Adipocyte (in vitro differentiated cells): ENCODE data around the gene COPG2.
A peak's percentile ranks its signal among the peaks of the same experiment; 100 is the strongest.

Experiments used
- DNase-seq: peaks from one replicate; pipeline ENCODE4 v3.0.0-alpha.2; 2015; ENCODE audit warnings: low read depth
- H3K27me3 ChIP-seq: replicated peaks from 2 replicates; pipeline ENCODE4 v1.7.0; 2013; ENCODE audit warnings: mild to moderate bottlenecking, low read length, moderate library complexity; ENCODE audit not compliant: control insufficient read depth, insufficient read depth
- H3K36me3 ChIP-seq: 2 replicates; pipeline ENCODE4 v1.7.0; 2013; ENCODE audit warnings: low read length, mild to moderate bottlenecking, moderate library complexity; ENCODE audit not compliant: control insufficient read depth, insufficient read depth, severe bottlenecking
- H3K4me1 ChIP-seq: 2 replicates; pipeline ENCODE4 v1.7.0; 2013; ENCODE audit warnings: mild to moderate bottlenecking, low read length, moderate library complexity; ENCODE audit not compliant: control insufficient read depth, insufficient read depth
- H3K4me3 ChIP-seq: 2 replicates; pipeline ENCODE4 v1.7.0; 2013; ENCODE audit warnings: mild to moderate bottlenecking, low read length, moderate library complexity
- H3K9ac ChIP-seq: 2 replicates; pipeline ENCODE4 v1.7.0; 2013; ENCODE audit warnings: mild to moderate bottlenecking, low read length, moderate library complexity
- H3K9me3 ChIP-seq: 2 replicates; pipeline ENCODE4 v1.7.0; 2013; ENCODE audit warnings: mild to moderate bottlenecking, low read length, moderate library complexity; ENCODE audit not compliant: control insufficient read depth

The COPG2 gene

GRCh38 chr7:130683026-130683425 lies 14.5 kb upstream of the COPG2 start:
- H3K9ac ChIP-seq, result no peak overlapping the region
- no peak overlapping the region for H3K4me3 ChIP-seq
- no peaks in the 10 kb centered on the region for H3K9me3 ChIP-seq

GRCh38 chr7:130674456-130674855 lies 5.9 kb upstream of the COPG2 start:
- no peak for DNase-seq
- Histone ChIP-seq H3K27me3 (no peaks in the 10 kb centered on the region), H3K36me3 (no peaks in the 10 kb centered on the region), H3K4me1 (peaks cover 31% of the 10 kb centered on the region), H3K9ac (no peak overlapping the region), H3K4me3 (no peak overlapping the region), H3K9me3 (no peaks in the 10 kb centered on the region)

More at GRCh38 chr7:130683026-130683425, 14.5 kb upstream of the COPG2 start:
- Histone ChIP-seq H3K4me1 (no peaks in the 10 kb centered on the region), H3K27me3 (peaks cover 5% of the 10 kb centered on the region), H3K36me3 (no peaks in the 10 kb centered on the region)
- DNase-seq, result peak; percentile 33

GRCh38 chr7:130673066-130673465 lies 4.5 kb upstream of the COPG2 start:
- Histone ChIP-seq H3K4me1 (peaks cover 36% of the 10 kb centered on the region), H3K36me3 (no peaks in the 10 kb centered on the region), H3K9ac (no peak overlapping the region), H3K27me3 (no peaks in the 10 kb centered on the region), H3K4me3 (peak overlapping the region; percentile 24), H3K9me3 (no peaks in the 10 kb centered on the region)
- DNase-seq, result no peak

GRCh38 chr7:130672146-130672545 lies 3.6 kb upstream of the COPG2 start:
- Histone ChIP-seq H3K36me3 (no peaks in the 10 kb centered on the region), H3K27me3 (no peaks in the 10 kb centered on the region), H3K9ac (no peak overlapping the region), H3K4me1 (peaks cover 44% of the 10 kb centered on the region), H3K9me3 (no peaks in the 10 kb centered on the region), H3K4me3 (no peak overlapping the region)
- DNase-seq, result no peak

GRCh38 chr7:130669085-130669700 lies 645 bp upstream of the COPG2 start:
- DNase-seq, result no peak
- peak overlapping the region; percentile 88 for H3K9ac ChIP-seq
- no peaks in the 10 kb centered on the region for H3K27me3 ChIP-seq
- peaks cover 3% of the 10 kb centered on the region for H3K36me3 ChIP-seq
- H3K4me1 ChIP-seq, result peaks cover 35% of the 10 kb centered on the region
- H3K9me3 ChIP-seq, result no peaks in the 10 kb centered on the region
- H3K4me3 ChIP-seq, result peak overlapping the region; percentile 88

- peak; percentile 19 for DNase-seq
- Histone ChIP-seq H3K4me3 (peak overlapping the region; percentile 88), H3K4me1 (peaks cover 25% of the 10 kb centered on the region), H3K36me3 (peaks cover 3% of the 10 kb centered on the region), H3K27me3 (no peaks in the 10 kb centered on the region), H3K9me3 (no peaks in the 10 kb centered on the region), H3K9ac (peak overlapping the region; percentile 88)
Measured at GRCh38 chr7:130667593-130668257, 823 bp downstream of the COPG2 start.

GRCh38 chr7:130662426-130662825 lies 6.1 kb downstream of the COPG2 start:
- no peaks in the 10 kb centered on the region for H3K9me3 ChIP-seq
- no peak overlapping the region for H3K9ac ChIP-seq
- H3K36me3 ChIP-seq, result peaks cover 36% of the 10 kb centered on the region
- H3K4me1 ChIP-seq, result peaks cover 3% of the 10 kb centered on the region
- no peak overlapping the region for H3K4me3 ChIP-seq
- no peaks in the 10 kb centered on the region for H3K27me3 ChIP-seq
- no peak for DNase-seq

GRCh38 chr7:130655286-130655685 lies 13.3 kb downstream of the COPG2 start:
- DNase-seq, result no peak
- Histone ChIP-seq H3K4me3 (no peak overlapping the region), H3K4me1 (peaks cover 14% of the 10 kb centered on the region), H3K9me3 (no peaks in the 10 kb centered on the region), H3K9ac (no peak overlapping the region), H3K27me3 (no peaks in the 10 kb centered on the region), H3K36me3 (peaks cover 9% of the 10 kb centered on the region)

- no peaks in the 10 kb centered on the region for H3K27me3 ChIP-seq
- H3K36me3 ChIP-seq, result peaks cover 5% of the 10 kb centered on the region
- no peak overlapping the region for H3K4me3 ChIP-seq
- H3K9me3 ChIP-seq, result no peaks in the 10 kb centered on the region
- H3K9ac ChIP-seq, result no peak overlapping the region
- peaks cover 14% of the 10 kb centered on the region for H3K4me1 ChIP-seq
- DNase-seq, result no peak
Measured at GRCh38 chr7:130654850-130655249, 13.7 kb downstream of the COPG2 start.

- no peak overlapping the region for H3K9ac ChIP-seq
- H3K36me3 ChIP-seq, result peaks cover 5% of the 10 kb centered on the region
- no peak overlapping the region for H3K4me3 ChIP-seq
- no peak for DNase-seq
- no peaks in the 10 kb centered on the region for H3K9me3 ChIP-seq
- H3K27me3 ChIP-seq, result no peaks in the 10 kb centered on the region
- peaks cover 12% of the 10 kb centered on the region for H3K4me1 ChIP-seq
Measured at GRCh38 chr7:130650611-130651120, 17.9 kb downstream of the COPG2 start.

- no peak overlapping the region for H3K4me3 ChIP-seq
- H3K9ac ChIP-seq, result no peak overlapping the region
- no peaks in the 10 kb centered on the region for H3K9me3 ChIP-seq
- H3K27me3 ChIP-seq, result no peaks in the 10 kb centered on the region
- peaks cover 11% of the 10 kb centered on the region for H3K4me1 ChIP-seq
- peak; percentile 31 for DNase-seq
- H3K36me3 ChIP-seq, result peaks cover 5% of the 10 kb centered on the region
Measured at GRCh38 chr7:130649004-130649790, 19.4 kb downstream of the COPG2 start.
